GM12872 (cell line): ENCODE data around the gene TCAF1.

Experiments
- CTCF ChIP-seq: IDR thresholded peaks from 3 replicates; pipeline ENCODE4 v1.5.1; 2011; ENCODE audit warnings: low read depth, mild to moderate bottlenecking, low read length, moderate library complexity; ENCODE audit not compliant: insufficient read depth

TCAF1 gene

GRCh38 chr7:143910473-143911248, 8.7 kb upstream of the TCAF1 start:
- no peak for TF ChIP-seq CTCF

- TF ChIP-seq CTCF: no peak
Observed at GRCh38 chr7:143909863-143910262, 7.9 kb upstream of the TCAF1 start.

GRCh38 chr7:143908120-143908519, 6.1 kb upstream of the TCAF1 start:
- TF ChIP-seq CTCF: no peak

- no peak for TF ChIP-seq CTCF
Observed at GRCh38 chr7:143906895-143907294, 4.9 kb upstream of the TCAF1 start.

- no peak for TF ChIP-seq CTCF
Observed at GRCh38 chr7:143906151-143906550, 4.2 kb upstream of the TCAF1 start.

GRCh38 chr7:143905509-143905908, 3.5 kb upstream of the TCAF1 start:
- TF ChIP-seq CTCF: no peak

GRCh38 chr7:143902332-143902899, 440 bp upstream of the TCAF1 start:
- TF ChIP-seq CTCF: no peak
